ENCODE measurements around the gene EDRF1. TPM values are rescaled to one million over a fixed set of nuclear protein-coding genes. Genes with fewer than 3 reads are reported as not detected.

EDRF1 gene
- total RNA-seq, 4 donors from 2014 or later = 7.8 to 22.1 (median 15.8) TPM

DNA sequence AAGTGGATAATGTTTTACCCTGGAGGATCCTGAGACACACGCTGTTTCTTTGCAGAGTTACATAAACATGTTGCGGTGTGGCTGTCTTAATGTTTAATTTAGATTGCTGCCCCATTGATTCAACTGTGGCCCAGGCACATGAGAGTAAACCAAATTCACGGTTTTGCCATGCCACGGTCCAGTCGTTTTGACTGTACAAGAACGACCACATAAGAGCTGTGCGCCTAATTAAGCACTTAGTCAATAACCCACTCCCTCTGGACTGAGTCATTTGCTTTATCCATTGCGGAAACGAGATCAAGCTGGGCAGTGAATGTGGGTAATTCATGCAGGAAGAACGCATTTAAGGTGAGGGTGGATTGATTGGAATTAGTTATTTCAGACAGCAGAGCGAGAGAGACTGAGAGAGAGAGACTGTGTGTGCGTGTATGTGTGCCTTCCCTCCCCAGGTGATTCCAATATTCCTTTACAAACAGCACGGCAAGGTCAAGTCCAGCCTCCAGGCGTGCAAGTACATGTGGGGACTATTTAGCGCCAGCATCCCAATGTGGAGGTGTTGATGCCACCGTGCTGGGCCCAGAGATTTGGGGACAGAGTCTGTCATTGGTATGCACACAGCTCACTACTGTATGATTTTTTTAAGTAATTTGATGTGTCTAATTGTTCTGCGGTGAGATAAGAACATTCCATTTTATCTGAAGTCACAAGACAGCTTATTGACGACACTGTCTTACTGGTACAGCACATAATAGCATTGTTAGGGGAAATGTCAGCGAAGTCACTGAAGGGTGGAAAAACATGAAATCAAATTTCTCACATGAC, 28.1 kb upstream of the EDRF1 start:
- no peak for ATAC-seq
- H3K9me3 ChIP-seq = no peaks in the 10 kb centered on the region
- peaks cover 6% of the 10 kb centered on the region for H3K27me3 ChIP-seq
- no peaks in the 10 kb centered on the region for H3K36me3 ChIP-seq
- 80 to 87% methylated on average over 16 to 18 of the region's 19 CpGs for WGBS, 2 donors (ENCODE audit: low coverage in 1 of 2)
- H3K4me1 ChIP-seq = no peaks in the 10 kb centered on the region
- TF ChIP-seq, protein P1, sequence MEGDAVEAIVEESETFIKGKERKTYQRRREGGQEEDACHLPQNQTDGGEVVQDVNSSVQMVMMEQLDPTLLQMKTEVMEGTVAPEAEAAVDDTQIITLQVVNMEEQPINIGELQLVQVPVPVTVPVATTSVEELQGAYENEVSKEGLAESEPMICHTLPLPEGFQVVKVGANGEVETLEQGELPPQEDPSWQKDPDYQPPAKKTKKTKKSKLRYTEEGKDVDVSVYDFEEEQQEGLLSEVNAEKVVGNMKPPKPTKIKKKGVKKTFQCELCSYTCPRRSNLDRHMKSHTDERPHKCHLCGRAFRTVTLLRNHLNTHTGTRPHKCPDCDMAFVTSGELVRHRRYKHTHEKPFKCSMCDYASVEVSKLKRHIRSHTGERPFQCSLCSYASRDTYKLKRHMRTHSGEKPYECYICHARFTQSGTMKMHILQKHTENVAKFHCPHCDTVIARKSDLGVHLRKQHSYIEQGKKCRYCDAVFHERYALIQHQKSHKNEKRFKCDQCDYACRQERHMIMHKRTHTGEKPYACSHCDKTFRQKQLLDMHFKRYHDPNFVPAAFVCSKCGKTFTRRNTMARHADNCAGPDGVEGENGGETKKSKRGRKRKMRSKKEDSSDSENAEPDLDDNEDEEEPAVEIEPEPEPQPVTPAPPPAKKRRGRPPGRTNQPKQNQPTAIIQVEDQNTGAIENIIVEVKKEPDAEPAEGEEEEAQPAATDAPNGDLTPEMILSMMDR (IDR thresholded peaks at IDR 0.05) = no peak
- no peak for TF ChIP-seq EP300 (IDR thresholded peaks at IDR 0.05)
- no peak for TF ChIP-seq POLR2A (IDR thresholded peaks at IDR 0.05)
- TF ChIP-seq POLR2AphosphoS5 (IDR thresholded peaks at IDR 0.05) = no peak
- no peak overlapping the region for H3K27ac ChIP-seq
- H3K4me3 ChIP-seq = no peak overlapping the region

- Histone ChIP-seq H3K36me3 (no peaks in the 10 kb centered on the region), H3K4me3 (no peak overlapping the region), H3K4me1 (no peaks in the 10 kb centered on the region), H3K27me3 (peaks cover 6% of the 10 kb centered on the region), H3K9me3 (no peaks in the 10 kb centered on the region), H3K27ac (no peak overlapping the region)
- WGBS, 2 donors (ENCODE audit: low coverage in 1 of 2) = 32 to 60% methylated on average over 3 of the region's 3 CpGs
- ATAC-seq = no peak
- TF ChIP-seq POLR2A (IDR thresholded peaks at IDR 0.05) (no peak), EP300 (IDR thresholded peaks at IDR 0.05) (no peak), POLR2AphosphoS5 (IDR thresholded peaks at IDR 0.05) (no peak)
- TF ChIP-seq, protein P1 (IDR thresholded peaks at IDR 0.05) = no peak
Observed at GRCh38 chr10:125692196-125692595, 27.3 kb upstream of the EDRF1 start.

DNA sequence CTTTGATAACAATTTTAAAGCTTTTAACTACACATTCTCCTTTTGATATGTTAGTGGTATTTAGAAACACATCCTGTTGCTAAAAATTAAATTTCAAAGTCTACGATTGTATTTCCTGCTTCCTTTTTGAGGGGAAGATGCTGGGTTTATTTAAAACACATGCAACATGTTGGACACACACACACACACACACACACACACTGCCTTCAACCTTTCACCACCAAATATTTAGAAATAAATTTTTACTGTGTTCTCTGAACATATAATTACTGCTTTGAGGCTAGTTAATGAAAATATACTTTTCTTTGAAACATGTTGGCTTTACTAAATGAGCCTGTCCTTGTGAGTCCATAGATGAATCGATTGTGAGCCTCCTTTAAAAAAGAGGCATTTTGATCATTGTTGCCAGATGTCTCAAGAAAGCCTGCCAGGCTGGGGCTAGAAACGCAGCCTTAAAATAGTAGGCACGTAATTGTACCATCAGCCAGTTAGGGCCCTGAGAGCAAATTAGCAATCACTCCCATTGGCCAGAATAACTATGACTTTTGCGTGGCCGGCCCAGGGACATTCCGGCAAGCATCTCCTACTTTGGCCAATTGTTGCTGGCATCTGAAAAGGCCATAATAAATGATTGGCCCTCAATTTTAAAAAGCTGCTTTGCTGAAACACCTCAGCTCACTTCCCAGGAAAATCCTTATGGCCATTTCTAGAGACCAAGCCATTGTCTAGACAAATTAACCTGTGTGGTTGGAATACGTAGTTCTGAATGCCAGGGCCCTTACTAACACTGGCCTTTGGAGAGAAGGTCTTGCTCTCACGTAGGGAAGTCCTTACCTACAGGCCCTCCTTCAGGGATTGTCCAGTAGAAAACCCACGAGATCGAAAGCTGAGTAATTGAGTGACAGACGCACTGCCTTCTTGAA, 26.6 kb upstream of the EDRF1 start:
- WGBS, 2 donors (ENCODE audit: low coverage in 1 of 2) = 79 to 87% methylated on average over 7 to 11 of the region's 12 CpGs
- ATAC-seq = no peak
- peaks cover 6% of the 10 kb centered on the region for H3K27me3 ChIP-seq
- no peak overlapping the region for H3K4me3 ChIP-seq
- H3K9me3 ChIP-seq = no peaks in the 10 kb centered on the region
- no peak overlapping the region for H3K27ac ChIP-seq
- no peak for TF ChIP-seq POLR2AphosphoS5 (IDR thresholded peaks at IDR 0.05)
- no peak for TF ChIP-seq POLR2A (IDR thresholded peaks at IDR 0.05)
- TF ChIP-seq, protein P1 (IDR thresholded peaks at IDR 0.05) = no peak
- no peak for TF ChIP-seq EP300 (IDR thresholded peaks at IDR 0.05)
- no peaks in the 10 kb centered on the region for H3K4me1 ChIP-seq
- no peaks in the 10 kb centered on the region for H3K36me3 ChIP-seq

GRCh38 chr10:125693524-125693847, 26.0 kb upstream of the EDRF1 start:
- 67 to 88% methylated on average over 1 to 2 of the region's 2 CpGs for WGBS, 2 donors (ENCODE audit: low coverage in 1 of 2)
- no peak for TF ChIP-seq EP300 (IDR thresholded peaks at IDR 0.05)
- TF ChIP-seq POLR2AphosphoS5 (IDR thresholded peaks at IDR 0.05) = no peak
- TF ChIP-seq POLR2A (IDR thresholded peaks at IDR 0.05) = no peak
- TF ChIP-seq, protein P1 (IDR thresholded peaks at IDR 0.05) = no peak
- no peaks in the 10 kb centered on the region for H3K36me3 ChIP-seq

More at GRCh38 chr10:125693524-125693847, 26.0 kb upstream of the EDRF1 start:
- no peak for ATAC-seq
- peaks cover 6% of the 10 kb centered on the region for H3K27me3 ChIP-seq
- no peak overlapping the region for H3K4me3 ChIP-seq
- H3K4me1 ChIP-seq = no peaks in the 10 kb centered on the region
- no peak overlapping the region for H3K27ac ChIP-seq
- H3K9me3 ChIP-seq = no peaks in the 10 kb centered on the region

Measured in gastroesophageal sphincter (tissue), 4 donors.